IPS DF 19.7 (cell line): Measurements from ENCODE around the gene C1orf94.
"Not testable (repeated sequence)": the region's sequence is repeated elsewhere in the genome, so short reads cannot be mapped to it uniquely, and the experiment has no call there.

Experiments used
- DNase-seq: peaks from one replicate; pipeline ENCODE4 v3.0.0-alpha.2; 2013; ENCODE audit warnings: low read depth, low spot score

The C1orf94 gene

GRCh38 chr1:34164771-34165391, 11.8 kb upstream of the C1orf94 start, which contains the start of gene CSMD2:
Gene CSMD2 (minus strand): TSS chr1:34165230. CDS start chr1:34165097, 133 bp downstream.
- no peak for DNase-seq

DNA sequence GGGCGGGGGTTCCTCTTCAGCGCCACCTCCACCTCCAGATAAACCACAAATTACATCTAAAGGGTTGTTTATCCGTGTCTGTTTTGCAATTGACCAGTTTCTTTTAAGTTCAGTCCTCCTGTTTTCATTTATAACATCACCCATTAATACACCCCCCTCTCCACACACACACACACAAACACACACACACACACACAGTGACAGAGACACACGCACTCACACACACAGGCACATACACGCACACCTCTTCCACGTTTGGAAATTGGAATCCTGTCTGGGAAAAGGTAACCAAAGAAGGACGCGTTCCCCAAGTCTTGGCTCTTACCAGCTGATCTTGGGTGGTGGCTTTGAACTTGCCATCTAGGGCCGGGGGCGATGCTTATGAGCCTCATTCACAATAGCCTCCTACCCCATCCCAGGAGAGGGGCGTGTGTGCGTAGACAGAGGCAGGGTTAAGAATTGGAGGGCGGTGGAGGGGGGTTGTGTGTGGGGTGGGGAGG, 11.2 kb upstream of the C1orf94 start:
- no peak for DNase-seq

GRCh38 chr1:34166191-34166624, 10.5 kb upstream of the C1orf94 start:
- no peak for DNase-seq

- DNase-seq: no peak
Observed at GRCh38 chr1:34166625-34167361, 9.9 kb upstream of the C1orf94 start.

DNA sequence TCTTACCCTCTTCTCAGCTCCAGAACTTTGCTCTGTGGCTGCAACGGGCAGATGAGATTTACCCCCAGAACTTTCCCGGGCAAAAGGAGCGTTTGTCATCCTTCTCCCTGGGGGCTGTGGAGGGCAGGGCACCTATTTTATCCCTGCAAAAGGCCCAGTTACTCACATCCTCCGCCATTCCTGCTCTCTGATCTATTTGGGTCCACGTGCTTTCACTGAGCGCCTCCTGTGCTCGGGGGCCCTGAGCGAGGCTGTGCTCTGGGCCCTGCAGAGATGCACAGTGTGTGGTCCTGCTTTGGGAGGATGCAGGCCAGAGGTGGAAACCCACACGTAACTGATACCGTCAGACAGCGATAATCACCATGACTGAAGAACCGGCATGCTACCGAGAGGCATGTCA, 9.3 kb upstream of the C1orf94 start:
- DNase-seq: no peak

GRCh38 chr1:34175744-34176143, 963 bp upstream of the C1orf94 start:
- no peak for DNase-seq

- DNase-seq: no peak
Observed at GRCh38 chr1:34178072-34178471, 1.4 kb downstream of the C1orf94 start.

GRCh38 chr1:34183381-34183780, 6.7 kb downstream of the C1orf94 start:
- DNase-seq: not testable (repeated sequence)

GRCh38 chr1:34186741-34187494, 10.2 kb downstream of the C1orf94 start:
- DNase-seq: no peak

GRCh38 chr1:34188418-34188817, 11.7 kb downstream of the C1orf94 start:
- peak; percentile 82 for DNase-seq

GRCh38 chr1:34188985-34189384, 12.3 kb downstream of the C1orf94 start:
- no peak for DNase-seq

- DNase-seq: no peak
Observed at GRCh38 chr1:34190692-34191091, 14.0 kb downstream of the C1orf94 start.

- no peak for DNase-seq
Observed at GRCh38 chr1:34192621-34193020, 15.9 kb downstream of the C1orf94 start.

DNA sequence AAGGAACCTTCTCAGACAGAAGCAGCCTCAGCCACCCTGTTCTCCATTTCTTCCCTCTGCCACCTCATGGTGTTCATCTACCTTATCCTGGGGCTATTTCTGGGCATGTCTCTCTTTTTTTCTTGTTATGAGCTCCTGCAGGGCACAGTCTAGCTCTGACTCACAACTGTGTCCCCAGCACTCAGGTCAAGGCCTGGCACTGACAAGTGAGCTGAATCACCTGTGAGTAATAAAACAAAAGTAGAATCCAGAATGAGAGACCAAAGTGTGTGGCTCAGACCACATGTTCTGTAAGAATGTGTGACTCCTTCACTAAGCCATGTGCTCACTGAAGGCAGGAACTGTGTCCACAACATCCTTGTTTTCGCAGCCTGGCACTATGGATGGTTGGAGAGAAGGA, 23.2 kb downstream of the C1orf94 start:
- no peak for DNase-seq

- no peak for DNase-seq
Observed at GRCh38 chr1:34212673-34213072, 36.0 kb downstream of the C1orf94 start.

- no peak for DNase-seq
Observed at GRCh38 chr1:34213956-34214355, 37.2 kb downstream of the C1orf94 start.

- no peak for DNase-seq
Observed at GRCh38 chr1:34231441-34231840, 54.7 kb downstream of the C1orf94 start.

DNA sequence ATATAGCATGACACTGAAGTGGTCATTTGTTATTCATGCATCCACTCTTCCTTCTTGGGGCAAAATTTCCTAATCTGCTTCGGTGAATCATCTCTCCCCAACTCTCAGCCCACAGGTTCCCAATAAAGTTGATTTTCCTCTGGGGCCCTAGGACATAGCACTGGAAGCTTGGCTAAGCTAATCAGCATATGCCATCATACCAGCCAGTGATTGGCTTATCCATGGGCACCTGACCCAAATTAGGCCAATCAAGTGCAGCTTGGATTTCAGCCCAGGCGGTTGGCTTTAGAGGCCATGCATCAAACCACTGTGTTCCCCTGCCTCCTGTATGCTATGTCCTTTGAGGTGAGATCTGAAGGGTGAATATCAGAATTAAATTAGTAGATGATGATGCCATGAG, 58.9 kb downstream of the C1orf94 start:
- DNase-seq: no peak

- DNase-seq: no peak
Observed at GRCh38 chr1:34236089-34236488, 59.4 kb downstream of the C1orf94 start.

DNA sequence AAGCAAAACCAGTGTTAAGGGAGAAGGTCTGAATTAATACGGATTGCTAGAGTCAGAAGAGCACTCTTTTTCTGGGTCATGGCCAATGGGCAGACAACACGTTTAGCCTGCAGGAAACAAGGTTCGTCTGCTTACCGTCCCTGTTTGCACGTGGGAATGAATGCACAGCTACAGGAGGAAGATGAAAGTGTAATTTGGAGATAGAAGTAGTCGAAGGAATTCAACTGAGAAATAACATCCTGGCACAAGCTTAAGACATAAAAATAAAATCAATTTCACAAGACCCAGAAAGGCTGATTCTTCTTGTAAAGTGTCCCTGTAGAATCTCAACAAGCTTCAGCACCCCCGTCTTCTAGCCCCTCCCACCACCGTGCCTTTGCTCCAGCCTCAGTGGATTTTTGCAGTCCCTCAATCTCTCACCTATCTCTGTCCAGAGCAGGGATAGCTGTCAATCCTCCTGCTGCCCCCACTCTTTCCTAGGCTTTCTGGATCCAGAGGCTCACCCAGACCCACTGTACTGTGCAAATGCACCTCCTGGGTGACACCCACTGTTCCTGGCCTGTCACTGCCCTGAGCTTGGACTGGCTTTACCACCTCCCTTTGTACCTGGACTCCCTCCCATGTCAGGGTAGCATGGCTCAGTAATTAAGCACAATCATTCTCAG, 60.6 kb downstream of the C1orf94 start:
- DNase-seq: no peak

- no peak for DNase-seq
Observed at GRCh38 chr1:34245967-34246366, 69.3 kb downstream of the C1orf94 start.

DNA sequence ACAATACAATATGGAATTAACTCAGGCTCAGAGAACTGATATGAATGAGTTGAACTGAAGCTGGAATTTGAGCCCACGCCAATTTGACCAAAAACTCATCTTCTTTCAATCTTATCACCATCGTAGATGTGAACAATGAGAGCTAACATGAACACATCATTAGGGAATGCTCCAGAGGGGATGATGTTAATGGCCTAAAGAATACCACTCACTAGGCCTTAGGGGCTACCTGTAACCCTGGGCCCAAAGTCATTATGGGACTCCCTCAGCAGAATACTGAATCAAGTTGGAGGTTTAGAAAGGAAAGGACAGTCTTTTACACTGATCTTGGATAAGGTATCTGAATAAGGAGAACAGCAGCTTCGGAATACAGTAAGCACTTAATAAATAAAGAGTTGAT, 73.6 kb downstream of the C1orf94 start:
- DNase-seq: no peak
